Fibroblast of villous mesenchyme (primary cell): ENCODE data around the gene COL23A1. TPM values are rescaled to one million over a fixed set of nuclear protein-coding genes. Genes with fewer than 3 reads are reported as not detected.

Source experiments
- DNase-seq: peaks from one replicate; pipeline ENCODE4 v3.0.0-alpha.2; 2010; ENCODE audit warnings: low read depth
- H3K4me3 ChIP-seq: 2 replicates; pipeline ENCODE4 v1.5.1; 2011; ENCODE audit warnings: low read depth, mild to moderate bottlenecking, low read length
- CTCF ChIP-seq: IDR thresholded peaks from 2 replicates; pipeline ENCODE4 v1.5.1; 2012; ENCODE audit warnings: low read depth, mild to moderate bottlenecking, low read length; ENCODE audit not compliant: insufficient read depth
- total RNA-seq: library from RNA; depleted of rRNA; stranded (reverse); fragments of >200 nt; gene quantifications from 2 replicates; pipeline ENCODE4 v1.2.3, GENCODE V29; 2012

COL23A1 gene
- total RNA-seq, 1 donor: not detected

- no peak for DNase-seq
- H3K4me3 ChIP-seq: no peak overlapping the region
- no peak for TF ChIP-seq CTCF
Measured at GRCh38 chr5:178273041-178273440, 317.2 kb downstream of the COL23A1 start.

DNA sequence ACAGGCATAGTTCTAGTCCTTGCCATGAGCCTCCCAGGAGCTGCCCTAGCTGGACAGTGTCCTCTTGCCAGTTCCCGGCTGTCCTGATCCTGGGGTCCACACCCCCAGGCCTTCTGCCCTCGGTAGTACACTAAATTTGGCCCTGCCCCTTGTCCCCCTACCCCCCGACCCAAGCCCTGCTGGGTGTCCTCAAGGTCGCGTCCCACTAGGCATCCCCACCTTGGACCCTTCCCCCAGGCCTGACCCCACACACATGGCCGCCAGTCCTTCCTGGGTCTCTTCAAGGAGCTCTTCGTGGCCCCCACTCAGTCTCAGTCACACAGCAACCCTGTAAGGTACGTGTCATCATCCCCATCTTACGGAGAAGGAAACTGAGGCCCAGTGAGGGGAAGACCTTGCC, 317.6 kb downstream of the COL23A1 start:
- no peak for DNase-seq
- no peak overlapping the region for H3K4me3 ChIP-seq
- TF ChIP-seq CTCF: no peak

DNA sequence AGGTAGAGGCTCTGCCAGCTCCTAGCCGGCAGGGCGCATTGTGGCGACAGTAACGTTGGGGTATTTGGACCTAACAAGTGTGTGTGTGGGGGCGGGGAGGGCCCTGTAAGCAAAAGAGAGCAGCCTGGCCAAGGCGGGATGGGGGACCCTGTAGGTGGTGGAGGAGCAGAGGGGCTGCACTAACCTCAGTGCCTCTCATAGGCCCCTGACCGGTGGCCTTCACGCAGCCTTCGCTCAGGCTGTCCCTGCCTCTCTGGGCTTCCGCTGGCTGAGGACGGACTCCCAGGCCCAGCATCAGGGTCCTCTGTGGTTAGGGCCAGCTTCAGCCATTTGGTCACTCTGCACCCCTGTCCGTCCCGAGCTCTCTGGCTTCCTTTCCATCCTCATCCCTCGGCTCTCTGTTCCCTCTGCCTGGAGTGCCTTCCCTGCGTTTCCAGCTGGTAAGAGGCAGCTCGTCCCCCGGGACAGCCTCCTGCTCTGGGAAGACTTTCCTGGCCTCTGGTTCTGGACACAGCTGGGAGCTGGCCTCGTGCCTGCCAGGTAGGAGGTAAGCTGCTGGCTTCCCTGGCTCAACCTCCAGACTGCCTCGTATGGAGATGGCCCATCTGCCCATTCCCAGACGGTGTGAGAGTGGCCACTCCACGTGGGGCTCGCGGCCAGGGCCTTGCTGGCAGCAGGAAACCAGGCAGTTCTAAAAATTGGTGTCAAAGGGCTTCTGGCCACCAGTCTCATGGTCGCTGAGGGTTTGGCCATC, 318.3 kb downstream of the COL23A1 start:
- no peak overlapping the region for H3K4me3 ChIP-seq
- TF ChIP-seq CTCF: no peak
- DNase-seq: no peak

DNA sequence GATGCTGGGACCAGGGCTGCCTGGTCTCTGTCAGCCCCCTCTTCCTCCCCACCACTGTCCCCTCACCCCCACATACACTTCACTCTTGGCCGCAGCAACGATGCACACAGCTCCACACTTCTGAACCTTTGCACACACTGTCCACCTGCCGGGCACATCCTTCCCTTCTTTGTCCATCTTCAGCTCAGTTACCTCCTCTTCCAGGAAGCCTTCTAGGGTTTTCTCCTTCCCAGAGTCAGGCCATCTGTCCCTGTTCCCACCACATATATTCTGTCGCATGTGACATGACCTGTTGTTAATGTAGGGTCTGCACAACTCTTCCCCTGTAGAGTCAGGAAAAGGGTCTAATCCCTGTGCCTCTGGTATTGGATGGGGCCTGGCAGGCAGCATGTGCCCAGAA, 319.0 kb downstream of the COL23A1 start:
- H3K4me3 ChIP-seq: no peak overlapping the region
- TF ChIP-seq CTCF: no peak
- DNase-seq: no peak

GRCh38 chr5:178269499-178269898, 320.7 kb downstream of the COL23A1 start:
- H3K4me3 ChIP-seq: no peak overlapping the region
- TF ChIP-seq CTCF: no peak

DNA sequence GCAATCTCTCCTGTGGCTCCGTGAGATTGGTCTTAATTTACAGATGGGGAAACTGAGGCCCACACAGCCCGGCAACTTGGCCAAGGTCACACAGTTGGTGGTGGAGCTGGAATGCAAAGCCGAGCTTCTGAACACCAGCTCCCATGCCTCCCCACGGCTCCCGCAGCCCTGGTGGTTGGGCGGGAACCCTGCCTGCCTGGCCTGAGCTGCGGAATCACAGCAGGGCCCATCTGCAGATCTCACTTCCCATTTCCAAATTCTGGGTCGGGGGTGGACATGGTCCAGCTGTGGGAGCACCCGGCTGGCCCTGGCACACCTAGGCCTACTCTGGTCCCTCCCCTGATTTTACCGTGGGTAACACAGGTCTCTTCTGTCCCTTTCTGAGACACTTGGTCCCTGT, 322.3 kb downstream of the COL23A1 start:
- no peak for TF ChIP-seq CTCF
- no peak for DNase-seq
- H3K4me3 ChIP-seq: no peak overlapping the region

More at GRCh38 chr5:178269499-178269898, 320.7 kb downstream of the COL23A1 start:
- DNase-seq: no peak

- no peak overlapping the region for H3K4me3 ChIP-seq
- TF ChIP-seq CTCF: no peak
- DNase-seq: no peak
Measured at GRCh38 chr5:178267245-178267644, 322.9 kb downstream of the COL23A1 start.
